ENCODE results near the gene RPAIN.

DNA sequence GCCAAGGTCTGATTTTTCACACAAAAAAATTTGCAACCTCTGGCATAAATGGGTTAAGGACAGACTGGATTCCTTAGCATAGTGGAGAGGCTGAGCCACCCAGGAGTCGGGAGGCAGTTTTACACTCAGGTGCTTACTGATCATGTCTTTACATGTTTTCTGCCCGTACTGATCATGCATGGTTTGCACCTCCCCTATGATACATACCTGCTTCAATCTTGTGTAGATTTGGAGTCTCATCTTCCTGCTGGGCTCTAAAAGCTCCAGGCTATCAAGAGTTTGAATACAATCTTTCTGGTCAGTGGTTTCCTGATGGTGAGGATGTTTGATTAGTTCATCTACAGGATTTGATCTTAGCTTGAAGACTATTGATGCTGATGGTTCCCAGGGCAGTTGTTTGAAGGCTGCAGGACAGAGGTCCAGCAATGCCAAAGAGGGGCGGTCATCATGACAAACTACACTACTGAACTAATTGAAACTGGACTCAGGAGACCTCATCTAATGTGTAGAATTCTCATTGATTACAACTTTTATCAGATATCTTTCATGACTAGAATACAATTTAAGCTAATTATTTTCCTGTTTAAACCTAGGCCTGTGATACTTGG, 12.1 kb downstream of the RPAIN start:
- TF ChIP-seq, protein P1, sequence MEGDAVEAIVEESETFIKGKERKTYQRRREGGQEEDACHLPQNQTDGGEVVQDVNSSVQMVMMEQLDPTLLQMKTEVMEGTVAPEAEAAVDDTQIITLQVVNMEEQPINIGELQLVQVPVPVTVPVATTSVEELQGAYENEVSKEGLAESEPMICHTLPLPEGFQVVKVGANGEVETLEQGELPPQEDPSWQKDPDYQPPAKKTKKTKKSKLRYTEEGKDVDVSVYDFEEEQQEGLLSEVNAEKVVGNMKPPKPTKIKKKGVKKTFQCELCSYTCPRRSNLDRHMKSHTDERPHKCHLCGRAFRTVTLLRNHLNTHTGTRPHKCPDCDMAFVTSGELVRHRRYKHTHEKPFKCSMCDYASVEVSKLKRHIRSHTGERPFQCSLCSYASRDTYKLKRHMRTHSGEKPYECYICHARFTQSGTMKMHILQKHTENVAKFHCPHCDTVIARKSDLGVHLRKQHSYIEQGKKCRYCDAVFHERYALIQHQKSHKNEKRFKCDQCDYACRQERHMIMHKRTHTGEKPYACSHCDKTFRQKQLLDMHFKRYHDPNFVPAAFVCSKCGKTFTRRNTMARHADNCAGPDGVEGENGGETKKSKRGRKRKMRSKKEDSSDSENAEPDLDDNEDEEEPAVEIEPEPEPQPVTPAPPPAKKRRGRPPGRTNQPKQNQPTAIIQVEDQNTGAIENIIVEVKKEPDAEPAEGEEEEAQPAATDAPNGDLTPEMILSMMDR (IDR thresholded peaks at IDR 0.05), result no peak
- TF ChIP-seq POLR2A (IDR thresholded peaks at IDR 0.05), result no peak
- no peak for TF ChIP-seq POLR2AphosphoS5 (IDR thresholded peaks at IDR 0.05)
